Effector memory CD8-positive, alpha-beta T cell (primary cell): ENCODE data around the gene FOXK2.
"Not testable (repeated sequence)": the region's sequence is repeated elsewhere in the genome, so short reads cannot be mapped to it uniquely, and the experiment has no call there.

ENCODE experiments used
- ATAC-seq: fragments of 150-1000 bp; cut with Tn5 transposase; replicated peaks from 2 replicates; pipeline ENCODE4 v1.10.0; 2021; ENCODE audit warnings: mild to moderate bottlenecking, moderate library complexity
- DNase-seq, 3 experiments: peaks; one replicate each; pipeline ENCODE4 v3.0.0; 2021
- H3K27ac Mint-ChIP-seq, 2 donors: one replicate each; pipeline ENCODE4 v1.8.0; 2022; ENCODE audit warnings: mild to moderate bottlenecking in 2 of 2, mixed read lengths in 2 of 2, moderate library complexity in 2 of 2
- H3K27me3 Mint-ChIP-seq, 2 donors: one replicate each; pipeline ENCODE4 v1.8.0; 2022; ENCODE audit warnings: mixed read lengths in 2 of 2
- H3K36me3 Mint-ChIP-seq: one replicate; pipeline ENCODE4 v1.8.0; 2022; ENCODE audit warnings: mild to moderate bottlenecking, moderate library complexity, mixed read lengths; ENCODE audit not compliant: insufficient read depth
- H3K4me1 Mint-ChIP-seq, 2 donors: one replicate each; pipeline ENCODE4 v1.8.0; 2022; ENCODE audit warnings: low read depth in 2 of 2, mixed read lengths in 2 of 2
- H3K4me3 Mint-ChIP-seq, 2 donors: one replicate each; pipeline ENCODE4 v1.8.0; 2022; ENCODE audit warnings: mild to moderate bottlenecking in 2 of 2, mixed read lengths in 2 of 2, moderate library complexity in 2 of 2
- H3K9me3 Mint-ChIP-seq, 2 donors: one replicate each; pipeline ENCODE4 v1.8.0; 2022; ENCODE audit warnings: mixed read lengths in 2 of 2

Gene FOXK2

GRCh38 chr17:82503094-82503727 lies 16.3 kb upstream of the FOXK2 start:
- Mint-ChIP-seq H3K4me3 (no peak overlapping the region), H3K9me3 (no peaks in the 10 kb centered on the region), H3K4me1 (peaks cover under 1 to 3% of the 10 kb centered on the region in 2 donors), H3K36me3 (peaks cover 4% of the 10 kb centered on the region), H3K27ac (no peak overlapping the region), H3K27me3 (no peaks in the 10 kb centered on the region)
- ATAC-seq (no peak), DNase-seq (no peak)

GRCh38 chr17:82503728-82504308 lies 15.7 kb upstream of the FOXK2 start:
- Mint-ChIP-seq H3K4me3 (no peak overlapping the region), H3K9me3 (no peaks in the 10 kb centered on the region), H3K4me1 (peaks cover 0 to 3% of the 10 kb centered on the region in 2 donors), H3K27me3 (no peaks in the 10 kb centered on the region), H3K27ac (no peak overlapping the region), H3K36me3 (peaks cover 4% of the 10 kb centered on the region)
- DNase-seq = no peak
- no peak for ATAC-seq

GRCh38 chr17:82505296-82505695 lies 14.2 kb upstream of the FOXK2 start:
- Mint-ChIP-seq H3K36me3 (no peaks in the 10 kb centered on the region), H3K4me3 (no peak overlapping the region), H3K9me3 (no peaks in the 10 kb centered on the region), H3K27me3 (no peaks in the 10 kb centered on the region), H3K4me1 (no peaks in the 10 kb centered on the region), H3K27ac (no peak overlapping the region)
- ATAC-seq (no peak), DNase-seq (no peak)

GRCh38 chr17:82506402-82506801 lies 13.1 kb upstream of the FOXK2 start:
- H3K9me3 Mint-ChIP-seq, ATAC-seq, H3K4me3 Mint-ChIP-seq, DNase-seq, H3K36me3 Mint-ChIP-seq, H3K27me3 Mint-ChIP-seq, H3K4me1 Mint-ChIP-seq, H3K27ac Mint-ChIP-seq: not testable (repeated sequence)

GRCh38 chr17:82507631-82508175 lies 11.8 kb upstream of the FOXK2 start:
- DNase-seq = no peak
- Mint-ChIP-seq H3K4me1 (no peaks in the 10 kb centered on the region), H3K27ac (no peak overlapping the region), H3K4me3 (no peak overlapping the region), H3K27me3 (no peaks in the 10 kb centered on the region), H3K9me3 (no peaks in the 10 kb centered on the region), H3K36me3 (peaks cover 3% of the 10 kb centered on the region)
- ATAC-seq = no peak

GRCh38 chr17:82511642-82512041 lies 7.9 kb upstream of the FOXK2 start:
- ATAC-seq, H3K4me1 Mint-ChIP-seq, H3K27ac Mint-ChIP-seq, H3K36me3 Mint-ChIP-seq, H3K27me3 Mint-ChIP-seq, DNase-seq, H3K9me3 Mint-ChIP-seq, H3K4me3 Mint-ChIP-seq: not testable (repeated sequence)

- H3K9me3 Mint-ChIP-seq, H3K27ac Mint-ChIP-seq, H3K4me1 Mint-ChIP-seq, H3K36me3 Mint-ChIP-seq, DNase-seq, H3K27me3 Mint-ChIP-seq, H3K4me3 Mint-ChIP-seq, ATAC-seq: not testable (repeated sequence)
Observed at GRCh38 chr17:82513864-82514263, 5.7 kb upstream of the FOXK2 start.

GRCh38 chr17:82517230-82517865 lies 2.2 kb upstream of the FOXK2 start:
- ATAC-seq (no peak), DNase-seq (no peak)
- H3K4me1 Mint-ChIP-seq = peaks cover 9 to 16% of the 10 kb centered on the region in 2 donors
- H3K27ac Mint-ChIP-seq = no peak overlapping the region
- no peaks in the 10 kb centered on the region for H3K27me3 Mint-ChIP-seq
- H3K9me3 Mint-ChIP-seq = no peaks in the 10 kb centered on the region
- no peak overlapping the region for H3K4me3 Mint-ChIP-seq
- peaks cover 8% of the 10 kb centered on the region for H3K36me3 Mint-ChIP-seq

- peaks cover 14% of the 10 kb centered on the region for H3K36me3 Mint-ChIP-seq
- H3K9me3 Mint-ChIP-seq = no peaks in the 10 kb centered on the region
- H3K27ac Mint-ChIP-seq = peak overlapping the region; percentile 87 to 94
- H3K4me1 Mint-ChIP-seq = peaks cover 22 to 32% of the 10 kb centered on the region in 2 donors
- peak; percentile 35 for ATAC-seq
- no peaks in the 10 kb centered on the region for H3K27me3 Mint-ChIP-seq
- H3K4me3 Mint-ChIP-seq = peak overlapping the region; percentile 93
- peak; percentile 35 to 48 (median 36) for DNase-seq
Observed at GRCh38 chr17:82519971-82520903, 705 bp downstream of the FOXK2 start.

- H3K4me3 Mint-ChIP-seq = peak overlapping the region in 1 of 2 donors; percentile 50
- H3K27me3 Mint-ChIP-seq = no peaks in the 10 kb centered on the region
- H3K4me1 Mint-ChIP-seq = peaks cover 42 to 57% of the 10 kb centered on the region in 2 donors
- H3K9me3 Mint-ChIP-seq = no peaks in the 10 kb centered on the region
- peak overlapping the region; percentile 74 to 78 for H3K27ac Mint-ChIP-seq
- H3K36me3 Mint-ChIP-seq = peaks cover 14% of the 10 kb centered on the region
- DNase-seq (no peak), ATAC-seq (no peak)
Observed at GRCh38 chr17:82524540-82524939, 5.0 kb downstream of the FOXK2 start.

GRCh38 chr17:82525712-82526111 lies 6.2 kb downstream of the FOXK2 start:
- H3K4me1 Mint-ChIP-seq = peaks cover 43 to 56% of the 10 kb centered on the region in 2 donors
- H3K27me3 Mint-ChIP-seq = no peaks in the 10 kb centered on the region
- H3K36me3 Mint-ChIP-seq = peaks cover 14% of the 10 kb centered on the region
- no peak for DNase-seq
- H3K27ac Mint-ChIP-seq = peak overlapping the region in 1 of 2 donors; percentile 75
- H3K9me3 Mint-ChIP-seq = no peaks in the 10 kb centered on the region
- no peak for ATAC-seq
- H3K4me3 Mint-ChIP-seq = peak overlapping the region in 1 of 2 donors; percentile 9

- Mint-ChIP-seq H3K27me3 (no peaks in the 10 kb centered on the region), H3K36me3 (peaks cover 7% of the 10 kb centered on the region), H3K4me3 (peak overlapping the region in 1 of 2 donors; percentile 51), H3K27ac (peak overlapping the region; percentile 44 to 71), H3K9me3 (no peaks in the 10 kb centered on the region), H3K4me1 (peaks cover 42 to 47% of the 10 kb centered on the region in 2 donors)
- DNase-seq (no peak), ATAC-seq (no peak)
Observed at GRCh38 chr17:82527898-82528297, 8.4 kb downstream of the FOXK2 start.
